HEK293 (cell line): ENCODE measurements around the gene MKNK2.

Experiments
- BCL6B ChIP-seq: fragments of 450-650 bp; formaldehyde crosslinking; IDR thresholded peaks from 2 replicates; pipeline ENCODE4 v1.5.1; 2017; ENCODE audit warnings: missing biosample characterization, missing genetic modification characterization
- HIC1 ChIP-seq: fragments of 450-650 bp; formaldehyde crosslinking; IDR thresholded peaks from 2 replicates; pipeline ENCODE4 v1.5.1; 2016; ENCODE audit warnings: missing biosample characterization, missing genetic modification characterization
- TRIM28 ChIP-seq: IDR thresholded peaks from 2 replicates; pipeline ENCODE4 v1.6.1; 2011; ENCODE audit warnings: low read length, control low read depth, borderline replicate concordance
- TSHZ1 ChIP-seq: fragments of 450-650 bp; formaldehyde crosslinking; IDR thresholded peaks from 2 replicates; pipeline ENCODE4 v1.5.1; 2016; ENCODE audit warnings: missing biosample characterization, missing genetic modification characterization, borderline replicate concordance
- ZIC2 ChIP-seq: fragments of 450-650 bp; formaldehyde crosslinking; IDR thresholded peaks from 2 replicates; pipeline ENCODE4 v1.5.1; 2016; ENCODE audit warnings: missing biosample characterization, missing genetic modification characterization
- ZNF10 ChIP-seq: fragments of 450-650 bp; formaldehyde crosslinking; IDR thresholded peaks from 2 replicates; pipeline ENCODE4 v1.5.1; 2017; ENCODE audit warnings: missing biosample characterization, missing genetic modification characterization
- ZNF112 ChIP-seq: fragments of 450-650 bp; formaldehyde crosslinking; IDR thresholded peaks from 2 replicates; pipeline ENCODE4 v1.5.0; 2017; ENCODE audit warnings: missing biosample characterization, missing genetic modification characterization
- ZNF16 ChIP-seq: fragments of 450-650 bp; formaldehyde crosslinking; IDR thresholded peaks from 2 replicates; pipeline ENCODE4 v1.5.1; 2016; ENCODE audit warnings: low read depth, missing biosample characterization, missing genetic modification characterization
- ZNF354C ChIP-seq: fragments of 450-650 bp; formaldehyde crosslinking; IDR thresholded peaks from 2 replicates; pipeline ENCODE4 v1.5.1; 2016; ENCODE audit warnings: missing biosample characterization, missing genetic modification characterization, low read depth, borderline replicate concordance
- ZNF558 ChIP-seq: fragments of 450-650 bp; formaldehyde crosslinking; IDR thresholded peaks from 2 replicates; pipeline ENCODE4 v1.5.1; 2016; ENCODE audit warnings: missing biosample characterization, missing genetic modification characterization
- ZNF654 ChIP-seq: fragments of 450-650 bp; formaldehyde crosslinking; IDR thresholded peaks from 2 replicates; pipeline ENCODE4 v1.5.1; 2016; ENCODE audit warnings: low read depth, missing biosample characterization, missing genetic modification characterization
- ZNF670 ChIP-seq: fragments of 450-650 bp; formaldehyde crosslinking; IDR thresholded peaks from 2 replicates; pipeline ENCODE4 v1.5.1; 2016; ENCODE audit warnings: missing biosample characterization, missing genetic modification characterization, low read depth
- ZNF704 ChIP-seq: fragments of 450-650 bp; formaldehyde crosslinking; IDR thresholded peaks from 2 replicates; pipeline ENCODE4 v1.5.1; 2016; ENCODE audit warnings: missing biosample characterization, missing genetic modification characterization
- TF ChIP-seq, protein P1 (sequence below): fragments of 450-650 bp; formaldehyde crosslinking; IDR thresholded peaks from 2 replicates; pipeline ENCODE4 v1.5.1; 2016; ENCODE audit warnings: missing biosample characterization, missing genetic modification characterization
- TF ChIP-seq, protein P2 (sequence below): fragments of 450-650 bp; formaldehyde crosslinking; IDR thresholded peaks from 2 replicates; pipeline ENCODE4 v1.5.1; 2016; ENCODE audit warnings: missing biosample characterization, missing genetic modification characterization
- TF ChIP-seq, protein P3 (sequence below): fragments of 450-650 bp; IDR thresholded peaks from 2 replicates; pipeline ENCODE4 v1.5.1; 2018; ENCODE audit warnings: missing biosample characterization, mild to moderate bottlenecking, missing genetic modification characterization
- TF ChIP-seq, protein P4 (sequence below): fragments of 450-650 bp; formaldehyde crosslinking; IDR thresholded peaks from 2 replicates; pipeline ENCODE4 v1.5.1; 2016; ENCODE audit warnings: missing biosample characterization, missing genetic modification characterization

MKNK2 gene

DNA sequence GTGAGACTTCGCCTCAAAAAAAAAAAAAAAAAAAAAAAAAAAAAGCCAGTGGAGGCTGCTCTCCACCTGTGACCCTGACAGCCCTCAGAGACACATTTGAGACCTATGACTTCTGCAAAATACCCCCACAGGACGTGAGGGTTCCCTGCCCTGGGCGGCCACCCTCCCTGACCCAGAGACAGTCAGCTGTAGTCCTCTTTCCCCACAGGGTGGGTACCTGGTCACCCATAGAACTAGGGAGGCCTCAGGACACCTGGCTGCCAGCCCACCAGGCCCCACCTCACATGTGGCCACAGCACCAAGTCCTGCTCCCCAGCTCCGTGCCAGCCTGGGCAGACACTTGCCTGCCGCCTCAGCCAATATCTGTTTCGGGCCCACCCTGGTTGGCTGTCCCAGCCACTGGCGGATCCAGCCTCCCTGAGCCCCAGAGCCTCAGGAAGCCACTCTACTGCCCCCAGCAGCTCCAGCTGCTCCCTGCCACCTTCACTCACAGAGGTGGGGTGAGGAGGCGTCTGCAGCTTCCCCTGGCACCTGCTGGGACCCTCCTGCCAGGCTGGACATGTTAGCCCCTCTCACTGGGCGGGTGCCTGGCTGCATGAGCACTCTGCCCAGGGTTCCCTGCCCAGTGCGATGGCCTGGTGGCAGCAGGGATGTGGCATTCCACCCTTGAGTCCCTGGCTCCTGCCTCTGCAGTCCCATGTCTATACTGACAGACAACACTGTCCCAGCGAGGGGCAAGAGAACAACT is 6.9 kb downstream of the MKNK2 start (continued):
- TF ChIP-seq, protein P1, sequence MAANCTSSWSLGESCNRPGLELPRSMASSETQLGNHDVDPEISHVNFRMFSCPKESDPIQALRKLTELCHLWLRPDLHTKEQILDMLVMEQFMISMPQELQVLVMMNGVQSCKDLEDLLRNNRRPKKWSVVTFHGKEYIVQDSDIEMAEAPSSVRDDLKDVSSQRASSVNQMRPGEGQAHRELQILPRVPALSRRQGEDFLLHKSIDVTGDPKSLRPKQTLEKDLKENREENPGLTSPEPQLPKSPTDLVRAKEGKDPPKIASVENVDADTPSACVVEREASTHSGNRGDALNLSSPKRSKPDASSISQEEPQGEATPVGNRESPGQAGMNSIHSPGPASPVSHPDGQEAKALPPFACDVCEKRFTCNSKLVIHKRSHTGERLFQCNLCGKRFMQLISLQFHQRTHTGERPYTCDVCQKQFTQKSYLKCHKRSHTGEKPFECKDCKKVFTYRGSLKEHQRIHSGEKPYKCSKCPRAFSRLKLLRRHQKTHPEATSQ: no peak
- peak; percentile 90 for TF ChIP-seq ZIC2 (tag by site-specific recombination)
- no peak for TF ChIP-seq ZNF704 (tag by site-specific recombination)
- no peak for TF ChIP-seq ZNF16 (tag by site-specific recombination)
- TF ChIP-seq TSHZ1 (tag by site-specific recombination): no peak
- TF ChIP-seq, protein P2, sequence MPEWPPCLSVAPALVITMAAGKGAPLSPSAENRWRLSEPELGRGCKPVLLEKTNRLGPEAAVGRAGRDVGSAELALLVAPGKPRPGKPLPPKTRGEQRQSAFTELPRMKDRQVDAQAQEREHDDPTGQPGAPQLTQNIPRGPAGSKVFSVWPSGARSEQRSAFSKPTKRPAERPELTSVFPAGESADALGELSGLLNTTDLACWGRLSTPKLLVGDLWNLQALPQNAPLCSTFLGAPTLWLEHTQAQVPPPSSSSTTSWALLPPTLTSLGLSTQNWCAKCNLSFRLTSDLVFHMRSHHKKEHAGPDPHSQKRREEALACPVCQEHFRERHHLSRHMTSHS (tag by site-specific recombination): no peak
- TF ChIP-seq BCL6B (tag by site-specific recombination): no peak
- TF ChIP-seq ZNF112 (tag by site-specific recombination): no peak
- TF ChIP-seq, protein P3, sequence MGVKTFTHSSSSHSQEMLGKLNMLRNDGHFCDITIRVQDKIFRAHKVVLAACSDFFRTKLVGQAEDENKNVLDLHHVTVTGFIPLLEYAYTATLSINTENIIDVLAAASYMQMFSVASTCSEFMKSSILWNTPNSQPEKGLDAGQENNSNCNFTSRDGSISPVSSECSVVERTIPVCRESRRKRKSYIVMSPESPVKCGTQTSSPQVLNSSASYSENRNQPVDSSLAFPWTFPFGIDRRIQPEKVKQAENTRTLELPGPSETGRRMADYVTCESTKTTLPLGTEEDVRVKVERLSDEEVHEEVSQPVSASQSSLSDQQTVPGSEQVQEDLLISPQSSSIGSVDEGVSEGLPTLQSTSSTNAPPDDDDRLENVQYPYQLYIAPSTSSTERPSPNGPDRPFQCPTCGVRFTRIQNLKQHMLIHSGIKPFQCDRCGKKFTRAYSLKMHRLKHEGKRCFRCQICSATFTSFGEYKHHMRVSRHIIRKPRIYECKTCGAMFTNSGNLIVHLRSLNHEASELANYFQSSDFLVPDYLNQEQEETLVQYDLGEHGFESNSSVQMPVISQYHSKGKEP (tag by site-specific recombination): no peak
- TF ChIP-seq ZNF10 (tag by site-specific recombination): no peak
- TF ChIP-seq ZNF354C: no peak
- TF ChIP-seq TRIM28: no peak
- TF ChIP-seq, protein P4, sequence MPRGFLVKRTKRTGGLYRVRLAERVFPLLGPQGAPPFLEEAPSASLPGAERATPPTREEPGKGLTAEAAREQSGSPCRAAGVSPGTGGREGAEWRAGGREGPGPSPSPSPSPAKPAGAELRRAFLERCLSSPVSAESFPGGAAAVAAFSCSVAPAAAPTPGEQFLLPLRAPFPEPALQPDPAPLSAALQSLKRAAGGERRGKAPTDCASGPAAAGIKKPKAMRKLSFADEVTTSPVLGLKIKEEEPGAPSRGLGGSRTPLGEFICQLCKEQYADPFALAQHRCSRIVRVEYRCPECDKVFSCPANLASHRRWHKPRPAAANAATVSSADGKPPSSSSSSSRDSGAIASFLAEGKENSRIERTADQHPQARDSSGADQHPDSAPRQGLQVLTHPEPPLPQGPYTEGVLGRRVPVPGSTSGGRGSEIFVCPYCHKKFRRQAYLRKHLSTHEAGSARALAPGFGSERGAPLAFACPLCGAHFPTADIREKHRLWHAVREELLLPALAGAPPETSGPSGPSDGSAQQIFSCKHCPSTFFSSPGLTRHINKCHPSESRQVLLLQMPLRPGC (tag by site-specific recombination): no peak
- no peak for TF ChIP-seq ZNF558 (tag by site-specific recombination)
- TF ChIP-seq ZNF670 (tag by site-specific recombination): no peak
- TF ChIP-seq HIC1 (tag by site-specific recombination): peak; percentile 64
- TF ChIP-seq ZNF654: no peak
